HG03520 (cell line): ENCODE data around the gene USP10.
A peak's percentile ranks its signal among the peaks of the same experiment; 100 is the strongest.
"Not testable (repeated sequence)": the region's sequence is repeated elsewhere in the genome, so short reads cannot be mapped to it uniquely, and the experiment has no call there.

Experiments
- ATAC-seq: cut with Tn5 transposase; IDR thresholded peaks from one replicate; pipeline ENCODE4 v1.9.1; 2021; ENCODE audit warnings: mild to moderate bottlenecking, moderate library complexity; ENCODE audit not compliant: unreplicated experiment

Gene USP10

DNA sequence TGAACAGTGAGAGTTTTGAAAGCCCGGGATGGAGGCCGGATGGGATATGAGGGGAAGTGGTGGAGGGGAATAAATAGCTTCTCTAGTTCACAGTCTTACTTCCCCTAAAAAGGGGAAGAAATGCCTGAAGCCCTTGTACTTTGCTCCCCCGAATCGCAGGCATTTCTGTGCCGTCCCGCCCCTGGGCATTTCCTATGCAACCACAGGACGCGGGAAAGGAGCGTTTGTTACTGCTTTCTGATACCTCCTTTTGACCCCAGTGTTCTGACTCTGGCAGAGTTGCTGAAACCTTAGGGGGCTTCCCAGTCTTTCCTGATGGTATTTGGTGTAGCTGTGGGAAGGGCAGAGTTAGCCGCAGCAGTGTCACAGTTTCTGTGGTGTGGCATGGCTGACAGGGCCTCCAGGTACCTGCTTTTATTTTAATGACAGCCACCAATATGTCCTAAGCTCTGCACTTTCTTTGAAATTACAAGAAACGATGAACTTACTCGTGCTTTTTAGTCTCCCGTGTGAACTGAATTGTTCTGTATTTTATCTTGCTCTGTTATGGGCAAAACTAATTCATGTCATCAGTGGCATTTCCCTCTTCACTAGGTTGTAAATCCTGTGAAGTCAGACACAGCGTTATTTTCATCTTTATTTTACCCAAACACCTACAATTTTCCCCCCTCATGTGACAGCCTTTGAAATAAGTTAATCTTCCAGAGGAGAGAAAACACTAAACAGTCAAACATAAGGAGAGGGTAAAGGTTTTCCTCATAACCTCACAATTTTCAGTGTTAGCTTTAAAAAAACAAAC is 27.1 kb downstream of the USP10 start:
- ATAC-seq: no peak

DNA sequence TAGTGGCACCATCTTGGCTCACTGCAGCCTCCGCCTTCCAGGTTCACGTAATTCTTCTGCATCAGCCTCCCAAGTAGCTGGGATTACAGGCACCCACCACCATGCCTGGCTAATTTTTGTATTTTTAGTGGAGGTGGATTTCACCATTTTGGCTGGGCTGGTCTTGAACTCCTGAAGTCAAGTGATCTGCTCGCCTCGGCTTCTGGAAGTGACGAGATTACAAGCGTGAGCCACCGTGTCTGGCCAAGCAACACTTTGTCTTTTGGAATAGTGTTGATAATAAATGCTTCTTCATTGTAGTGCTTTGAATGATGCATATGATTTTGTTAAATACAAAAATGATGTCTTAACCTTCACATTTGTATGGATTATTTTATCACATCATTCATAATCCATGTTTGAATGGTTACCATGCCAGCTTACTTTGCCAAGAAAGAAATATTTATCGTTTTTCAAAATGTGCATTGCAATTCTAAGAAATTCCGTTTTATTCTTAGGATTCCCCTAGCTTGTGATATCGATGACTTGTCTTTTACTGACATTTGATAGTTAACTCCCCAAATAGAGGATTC is 29.1 kb downstream of the USP10 start:
- ATAC-seq: no peak

DNA sequence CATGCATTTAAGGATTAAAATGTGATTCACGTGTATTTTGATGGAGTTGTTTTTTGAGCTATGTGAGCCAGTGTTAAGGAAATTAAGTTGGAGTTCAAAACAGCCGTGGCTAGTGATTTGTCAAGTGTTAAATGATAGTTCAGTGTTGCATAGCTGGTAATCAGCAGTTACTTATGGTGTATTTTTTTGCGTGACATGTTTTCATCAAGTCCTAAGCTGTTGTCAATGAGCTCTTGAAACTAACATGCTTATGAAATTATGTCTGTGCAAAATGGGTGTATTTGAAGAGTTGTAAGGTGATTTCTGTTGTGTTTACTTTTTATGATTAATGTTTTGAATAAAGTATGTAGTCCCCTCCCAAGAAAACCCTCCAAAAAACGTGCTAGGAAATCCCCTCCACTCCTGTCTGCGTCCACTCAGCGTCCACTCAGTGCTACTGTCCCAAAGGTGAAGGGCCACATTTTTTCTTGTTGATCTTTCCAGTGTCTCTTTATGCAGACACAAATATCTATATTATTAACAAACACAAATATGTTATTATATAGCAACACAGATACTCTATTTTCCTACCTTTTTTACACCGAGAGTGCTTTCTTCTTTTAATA is 30.0 kb downstream of the USP10 start:
- no peak for ATAC-seq

DNA sequence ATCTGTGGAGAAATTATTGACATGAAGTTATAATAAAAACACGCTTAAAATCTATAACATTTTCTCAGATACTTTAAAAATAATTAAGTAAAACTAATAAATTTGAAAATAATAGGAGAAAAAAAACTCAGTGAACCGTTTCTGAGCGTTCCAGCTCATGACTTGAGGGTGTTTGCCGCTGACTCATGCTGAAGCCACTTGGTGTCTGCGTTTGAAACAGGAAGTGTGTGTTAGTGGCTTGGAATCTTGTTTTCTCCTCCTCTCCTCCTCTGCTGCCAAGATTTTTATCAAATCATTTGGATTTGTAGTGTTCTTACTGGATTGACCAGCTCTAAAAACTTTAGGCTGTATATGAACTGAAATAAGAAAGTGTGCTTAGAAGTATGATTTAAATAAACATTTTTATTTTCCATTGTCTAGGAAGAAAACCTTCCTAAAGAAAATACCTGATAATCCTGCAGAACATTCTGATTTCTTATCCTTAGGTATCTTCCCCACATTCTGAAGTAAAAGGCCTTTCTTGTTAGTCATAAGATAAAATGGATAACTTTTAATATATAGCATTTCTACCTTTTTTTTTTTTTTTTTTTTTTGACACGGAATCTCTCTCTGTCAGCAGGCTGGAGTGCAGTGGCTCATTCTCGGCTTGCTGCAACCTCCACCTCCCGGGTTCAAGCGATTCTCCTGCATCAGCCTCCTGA is 30.8 kb downstream of the USP10 start:
- ATAC-seq: no peak

DNA sequence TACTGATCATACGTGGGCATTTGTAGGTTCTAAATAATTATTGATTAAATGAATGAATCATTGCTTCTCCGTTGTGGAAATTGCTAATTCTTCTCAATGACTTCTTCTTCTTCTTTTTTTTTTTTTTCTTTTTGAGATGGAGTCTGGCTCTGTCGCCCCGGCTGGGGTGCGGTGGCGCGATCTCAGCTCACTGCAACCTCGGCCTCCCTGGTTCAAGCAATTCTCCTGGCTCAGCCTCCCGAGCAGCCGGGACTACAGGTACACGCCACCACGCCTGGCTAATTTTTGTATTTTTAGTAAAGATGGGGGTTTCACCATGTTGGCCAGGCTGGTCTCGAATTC is 32.5 kb downstream of the USP10 start:
- ATAC-seq: not testable (repeated sequence)

- ATAC-seq: no peak
Measured at GRCh38 chr16:84732674-84733352, 33.0 kb downstream of the USP10 start.

- ATAC-seq: no peak
Measured at GRCh38 chr16:84735849-84736586, 36.2 kb downstream of the USP10 start.

DNA sequence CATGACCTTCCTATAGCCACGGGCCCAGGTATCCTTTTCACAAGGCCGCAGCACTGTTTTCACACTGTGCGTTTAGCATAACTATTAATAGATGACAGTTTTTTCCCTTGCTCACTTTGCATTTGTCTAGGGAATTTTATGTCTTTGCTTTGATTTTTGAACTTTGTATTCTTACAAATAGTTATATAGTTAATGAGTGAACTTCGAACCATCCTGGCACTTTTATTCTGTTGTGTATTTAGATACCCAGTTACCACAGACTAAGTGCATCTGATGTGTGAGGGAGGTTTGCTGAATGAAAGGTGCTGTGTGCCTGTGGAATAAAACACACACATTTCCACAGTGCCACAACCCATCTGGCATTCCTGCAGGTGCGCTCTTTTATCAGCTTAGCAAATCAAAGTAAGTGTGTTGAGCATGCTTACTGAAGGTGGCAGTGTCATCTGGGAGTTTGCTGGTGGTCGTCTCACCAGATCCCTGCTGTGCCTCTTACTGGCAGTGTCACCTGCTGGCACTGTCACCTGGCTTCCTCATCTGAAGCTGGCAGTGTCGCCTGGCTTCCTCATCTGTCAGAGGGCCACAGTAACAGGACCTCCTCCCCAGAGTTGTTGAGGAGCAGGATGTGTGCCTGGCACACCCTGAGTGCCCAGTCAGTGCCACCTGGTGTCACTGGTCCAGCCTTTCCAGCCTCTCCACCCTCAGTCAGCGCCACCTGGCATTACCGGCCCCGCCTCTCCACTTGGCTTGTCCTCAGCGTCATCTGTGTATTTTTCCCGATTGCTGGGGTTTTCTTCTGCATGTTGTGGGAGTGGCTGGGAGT is 37.6 kb downstream of the USP10 start:
- ATAC-seq: no peak

GRCh38 chr16:84738255-84739038 is 38.6 kb downstream of the USP10 start:
- ATAC-seq: peak; percentile 67

GRCh38 chr16:84739349-84740124 is 39.7 kb downstream of the USP10 start:
- ATAC-seq: no peak

- no peak for ATAC-seq
Measured at GRCh38 chr16:84740596-84741116, 40.9 kb downstream of the USP10 start.

GRCh38 chr16:84741340-84741830 is 41.6 kb downstream of the USP10 start:
- ATAC-seq: no peak

GRCh38 chr16:84742641-84743092 is 42.9 kb downstream of the USP10 start:
- ATAC-seq: no peak

DNA sequence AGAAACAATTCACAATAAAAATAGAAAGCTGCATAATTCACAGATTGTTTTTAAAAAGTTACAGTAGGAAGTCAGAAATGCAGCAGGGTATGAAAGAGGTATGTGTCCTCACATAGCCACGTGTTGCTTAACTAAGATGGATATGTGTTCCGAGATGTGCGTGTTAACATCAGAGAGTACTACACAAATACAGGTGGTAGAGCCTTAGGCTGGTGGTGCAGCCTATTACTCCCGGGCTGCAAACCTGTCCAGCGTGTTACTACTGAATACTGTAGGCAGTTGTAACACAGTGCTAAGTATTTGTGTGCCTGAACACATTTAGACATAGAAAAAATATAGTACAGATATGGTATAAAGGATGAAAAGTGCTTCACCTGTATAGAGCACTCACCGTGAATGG is 46.4 kb downstream of the USP10 start:
- ATAC-seq: no peak

DNA sequence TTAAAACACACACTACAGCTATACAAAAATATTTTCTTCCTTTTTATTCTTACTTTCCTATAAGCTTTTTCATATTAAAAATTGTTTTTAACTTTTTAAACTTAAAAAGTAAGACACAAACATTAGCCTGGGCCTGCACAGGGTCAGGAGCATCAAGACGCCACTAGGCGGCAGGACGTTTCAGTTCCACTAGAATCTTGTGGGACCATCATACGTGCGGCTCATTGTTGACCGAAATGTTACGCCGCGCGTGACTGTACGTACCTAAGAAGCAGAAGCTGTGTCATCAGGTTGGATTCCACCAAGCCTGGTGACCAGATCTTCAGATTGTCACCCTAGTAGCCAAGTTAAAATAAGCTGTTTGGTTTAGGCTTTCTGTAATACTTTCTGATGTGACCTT is 47.1 kb downstream of the USP10 start:
- ATAC-seq: no peak

- ATAC-seq: not testable (repeated sequence)
Measured at GRCh38 chr16:84748247-84748646, 48.4 kb downstream of the USP10 start.

- ATAC-seq: no peak
Measured at GRCh38 chr16:84749072-84749471, 49.3 kb downstream of the USP10 start.

DNA sequence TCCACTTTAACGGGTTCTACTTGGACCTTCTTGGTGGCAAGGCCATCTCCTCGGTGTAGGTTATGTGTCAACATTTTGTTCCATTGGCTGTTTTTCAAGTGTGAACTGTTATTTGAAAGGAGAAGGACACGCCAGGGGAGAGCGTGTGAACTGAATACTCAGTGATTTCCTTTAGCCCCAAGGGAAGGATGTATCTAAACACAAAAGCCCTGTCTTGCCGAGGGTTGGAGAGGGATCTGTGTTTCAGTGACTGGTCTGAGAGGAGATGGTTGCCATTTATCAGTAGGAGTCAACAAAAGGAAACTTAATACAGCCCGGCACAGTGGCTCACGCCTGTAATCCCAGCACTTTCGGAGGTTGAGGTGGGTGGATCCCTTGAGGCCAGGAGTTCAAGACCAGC is 50.0 kb downstream of the USP10 start:
- no peak for ATAC-seq
